Amniotic epithelial cell (primary cell): ENCODE measurements around the gene FSTL5.
"Not testable (repeated sequence)": the region's sequence is repeated elsewhere in the genome, so short reads cannot be mapped to it uniquely, and the experiment has no call there.

Source experiments
- DNase-seq: peaks from one replicate; pipeline ENCODE4 v3.0.0-alpha.2; 2010; ENCODE audit warnings: low read depth

FSTL5 gene

DNA sequence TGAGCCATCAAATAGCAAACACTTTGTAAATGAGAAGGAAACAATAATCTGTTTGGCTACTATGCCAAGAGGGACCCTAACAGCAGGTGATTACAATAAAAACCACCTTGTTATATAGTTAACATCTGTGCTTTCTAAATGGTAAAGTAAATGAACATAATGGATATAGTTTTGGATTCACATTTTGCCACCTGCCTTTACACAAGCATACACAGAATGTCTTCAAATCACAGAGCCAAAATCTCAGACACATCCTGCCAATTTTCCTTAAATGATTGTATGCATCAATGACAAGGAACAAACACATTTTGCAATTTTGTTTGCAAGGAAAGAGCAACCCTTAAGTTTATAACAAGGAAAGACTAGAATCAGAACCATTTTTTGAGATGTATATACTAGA is 334.2 kb downstream of the FSTL5 start:
- no peak for DNase-seq

DNA sequence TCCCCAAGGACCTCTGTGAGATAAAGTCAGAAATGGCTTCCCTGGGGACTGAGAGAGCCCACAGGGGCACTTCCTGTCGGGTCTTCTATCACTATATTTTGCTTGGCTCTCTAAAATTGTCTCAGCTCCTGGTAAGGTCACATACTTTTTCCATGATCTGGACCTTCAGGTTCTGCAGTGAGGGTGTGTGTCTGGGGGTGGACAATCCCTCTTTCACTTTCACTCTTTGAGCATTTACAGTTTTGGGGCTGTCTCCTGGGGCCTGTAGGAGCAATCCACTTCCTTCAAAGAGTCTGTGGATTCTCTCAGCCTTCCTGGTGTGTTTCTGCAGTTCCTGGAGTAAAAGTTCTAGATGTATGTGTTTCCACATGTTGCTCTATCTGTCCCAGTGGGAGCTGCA is 335.7 kb downstream of the FSTL5 start:
- DNase-seq, result no peak

- no peak for DNase-seq
Measured at GRCh38 chr4:161827013-161827412, 336.8 kb downstream of the FSTL5 start.

GRCh38 chr4:161823450-161823849 is 340.4 kb downstream of the FSTL5 start:
- no peak for DNase-seq

DNA sequence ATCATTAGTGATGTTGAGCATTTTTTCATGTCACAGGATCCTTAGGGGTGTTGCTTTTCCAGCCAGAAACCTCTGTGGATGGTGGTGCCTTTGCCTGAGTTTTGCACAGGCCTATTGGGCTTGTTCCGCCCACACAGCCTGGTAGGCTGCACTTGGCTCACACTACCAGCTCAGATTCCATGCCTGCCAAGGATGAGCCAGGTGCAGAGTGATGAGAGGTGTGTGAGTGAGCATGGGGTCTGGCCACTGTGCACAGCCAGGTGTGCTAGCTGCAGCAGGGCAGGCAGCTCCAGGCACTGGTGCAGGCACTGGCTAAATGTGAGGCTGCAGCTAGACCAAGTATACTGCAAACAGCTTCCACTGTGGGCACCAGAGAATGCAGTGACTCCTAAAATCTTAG is 341.6 kb downstream of the FSTL5 start:
- no peak for DNase-seq

DNA sequence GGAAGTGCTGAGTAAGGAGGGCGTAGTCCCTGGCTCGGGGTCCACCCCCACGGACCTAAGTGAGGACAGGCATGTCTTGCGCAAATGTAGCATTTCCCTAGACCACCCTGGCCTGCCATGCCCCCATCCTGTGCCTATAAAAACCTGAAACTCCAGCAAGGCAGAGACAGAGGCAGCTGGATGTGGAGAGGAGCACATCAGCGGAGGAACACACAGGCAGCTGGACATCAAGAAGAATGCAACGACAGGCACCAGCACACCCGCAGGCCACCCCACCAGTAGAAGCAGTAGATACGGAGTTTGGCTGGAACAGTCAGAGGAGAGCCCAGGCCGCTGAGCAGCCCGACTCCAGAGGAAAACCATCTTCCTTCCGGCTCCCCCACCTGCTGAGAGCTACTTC is 345.9 kb downstream of the FSTL5 start:
- DNase-seq, result no peak

DNA sequence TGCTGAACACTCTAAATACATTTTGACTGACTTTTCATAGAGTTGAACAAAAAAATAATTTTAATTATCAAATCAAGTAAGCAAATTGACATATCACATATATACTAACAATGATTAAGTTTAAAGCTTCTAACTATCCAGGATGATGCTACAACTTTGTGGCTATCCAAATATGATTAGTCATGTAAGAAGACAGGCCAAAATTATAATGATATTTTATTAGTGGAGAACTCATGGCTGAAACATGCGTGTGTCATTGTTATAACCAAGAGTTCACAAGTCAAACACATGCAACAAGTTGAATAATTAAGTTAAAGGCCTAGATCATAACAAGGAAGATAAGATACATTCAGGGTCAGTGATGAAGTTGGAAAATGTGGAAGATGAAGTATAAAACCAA is 346.8 kb downstream of the FSTL5 start:
- no peak for DNase-seq

DNA sequence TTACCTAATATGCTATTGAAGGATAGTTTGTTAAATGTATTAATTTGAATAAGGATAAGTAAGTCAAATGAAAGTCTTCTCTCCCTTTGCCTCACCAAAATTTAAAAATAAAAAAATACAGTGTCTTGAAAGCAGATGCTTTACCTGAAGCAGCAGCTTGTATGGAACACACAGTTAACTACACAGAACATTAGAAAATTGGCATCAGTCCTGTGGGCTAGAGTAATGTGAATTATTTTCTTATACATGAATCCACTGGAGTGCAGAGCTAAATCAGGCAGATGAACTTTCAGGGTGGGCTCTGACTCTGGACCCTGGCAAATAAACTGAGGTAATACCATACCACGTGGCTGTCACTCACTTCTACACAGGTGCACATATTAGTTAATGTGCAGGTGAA is 348.0 kb downstream of the FSTL5 start:
- DNase-seq, result no peak

DNA sequence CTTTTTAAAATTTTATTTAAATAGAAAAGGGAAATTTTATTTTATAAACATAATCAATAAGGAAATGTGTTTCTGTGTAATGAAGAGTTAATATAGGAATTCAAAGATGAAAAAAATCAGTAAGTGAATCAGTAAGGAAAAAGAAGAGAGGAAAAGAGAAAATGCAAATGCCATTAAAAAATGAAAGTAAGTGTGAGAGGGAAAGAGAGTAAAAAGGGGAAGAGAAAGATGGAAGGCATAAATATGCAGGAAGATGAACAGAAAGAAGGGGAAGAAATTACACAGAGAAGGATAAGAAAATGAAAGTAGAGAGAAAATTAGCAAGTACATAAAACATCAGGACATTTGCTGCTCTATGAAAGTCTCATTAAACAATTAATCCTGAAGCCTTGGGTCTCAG is 349.9 kb downstream of the FSTL5 start:
- DNase-seq, result no peak

- no peak for DNase-seq
Measured at GRCh38 chr4:161813389-161813788, 350.4 kb downstream of the FSTL5 start.

- DNase-seq, result no peak
Measured at GRCh38 chr4:161803171-161803570, 360.6 kb downstream of the FSTL5 start.

DNA sequence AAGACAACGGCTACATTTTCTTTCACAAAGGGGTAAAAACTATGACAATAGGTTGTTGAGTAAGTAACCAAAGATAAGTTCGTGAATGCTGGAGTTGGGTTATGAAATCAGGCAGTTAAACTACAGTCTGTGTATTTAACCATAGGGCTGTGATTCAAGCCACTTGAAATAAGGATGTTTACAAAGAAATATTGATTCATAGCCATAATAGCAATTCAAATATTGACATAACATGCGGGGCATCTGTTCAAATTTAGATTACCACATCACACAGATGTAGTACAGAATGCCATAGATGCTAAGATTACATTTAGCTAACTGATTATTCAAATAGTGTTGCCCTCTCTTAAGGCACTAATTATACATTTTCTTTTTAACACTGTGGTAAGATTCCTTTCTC is 364.1 kb downstream of the FSTL5 start:
- DNase-seq, result peak; percentile 41

DNA sequence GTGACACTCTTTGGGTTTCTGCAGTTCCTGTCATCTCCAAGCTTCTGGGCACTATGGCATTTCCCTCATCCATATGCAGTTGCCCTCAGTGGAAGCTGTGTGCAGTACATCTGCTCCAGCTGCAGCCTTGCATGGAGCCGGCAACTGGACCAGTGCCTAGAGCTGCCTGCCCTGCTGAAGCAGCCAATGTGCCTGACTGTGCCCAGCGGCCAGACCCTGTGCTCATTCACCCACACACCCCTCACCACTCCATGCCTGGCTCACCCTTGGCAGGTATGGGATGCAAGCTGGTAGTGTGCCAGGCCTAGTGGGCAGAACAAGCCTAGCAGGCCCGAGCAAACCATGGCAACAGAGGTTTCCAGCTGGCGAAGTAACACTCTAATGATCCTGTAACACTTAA is 370.8 kb downstream of the FSTL5 start:
- DNase-seq, result no peak

DNA sequence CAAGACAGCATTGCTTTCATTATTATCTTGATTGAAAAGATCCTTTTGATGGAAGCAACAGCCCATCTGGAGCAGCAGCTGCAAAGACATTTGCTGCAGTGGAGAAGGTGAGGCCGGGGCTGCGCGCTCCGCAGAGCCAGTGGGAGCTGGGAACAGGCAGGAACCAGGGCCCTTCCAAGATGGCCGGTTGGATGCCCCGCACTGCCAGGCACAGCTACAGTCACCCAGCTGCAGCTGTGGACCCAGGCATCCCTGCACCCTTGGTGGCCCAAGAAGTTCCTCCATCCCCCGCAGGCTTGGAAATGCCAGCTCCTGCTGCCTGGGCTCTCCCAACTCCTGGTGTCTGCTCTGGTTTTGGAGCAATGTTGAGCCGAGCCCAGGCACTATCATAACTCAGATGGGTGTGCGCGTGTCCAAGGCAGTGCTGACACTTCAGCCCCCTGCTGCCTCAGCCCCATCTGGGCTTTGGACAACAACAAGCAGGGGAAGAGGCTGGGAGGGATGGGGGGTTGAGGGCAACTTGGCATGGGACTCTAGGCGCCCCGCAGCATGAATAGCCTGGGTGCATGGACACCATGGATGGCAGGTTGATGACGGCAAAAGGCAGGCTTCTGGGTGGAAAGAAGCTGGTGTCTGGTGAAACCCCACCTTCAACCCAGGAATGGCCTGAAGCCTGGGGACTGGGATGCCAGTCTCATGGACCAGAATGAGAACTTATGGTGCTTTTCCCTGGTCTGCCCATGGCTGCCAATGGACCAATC is 371.8 kb downstream of the FSTL5 start:
- DNase-seq, result no peak

DNA sequence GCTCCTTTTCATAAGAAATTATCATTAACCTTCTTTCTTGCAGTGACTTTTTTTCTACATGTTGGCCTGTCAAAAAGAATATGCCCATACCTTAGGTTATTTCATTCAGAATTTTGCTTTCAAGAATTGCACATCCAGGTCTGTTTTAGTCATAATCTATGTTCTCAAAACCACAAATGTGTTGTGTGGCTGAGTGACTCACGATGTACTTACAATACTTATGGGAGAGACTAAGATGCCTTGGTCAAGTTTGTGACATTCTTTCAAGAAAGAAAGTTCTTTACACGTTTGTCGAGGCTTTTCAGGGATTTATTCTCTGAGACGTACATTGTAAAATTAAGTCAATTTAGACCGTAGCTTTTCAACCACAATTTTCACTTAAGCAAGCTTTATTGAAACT is 396.7 kb downstream of the FSTL5 start:
- peak; percentile 93 for DNase-seq

DNA sequence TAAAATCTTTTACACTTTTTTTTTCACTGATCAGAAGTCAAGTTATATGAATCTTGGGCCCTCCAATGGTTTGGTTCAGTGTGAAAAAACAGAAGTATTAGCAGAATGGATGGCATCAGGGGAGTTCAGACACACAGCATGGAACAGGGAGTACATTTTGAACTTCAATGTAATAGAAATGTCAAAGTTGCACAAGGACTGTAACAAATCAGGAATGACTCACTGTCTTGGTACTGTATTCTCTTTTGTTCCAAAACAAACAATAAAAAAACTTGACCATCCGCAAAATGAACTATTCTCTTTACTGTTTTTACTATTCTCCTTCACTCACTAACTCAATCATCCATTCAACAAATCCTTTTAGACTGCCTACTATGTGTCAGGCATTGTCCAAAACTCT is 401.0 kb downstream of the FSTL5 start:
- peak; percentile 82 for DNase-seq

GRCh38 chr4:161760008-161760407 is 403.8 kb downstream of the FSTL5 start:
- no peak for DNase-seq

GRCh38 chr4:161758412-161758811 is 405.4 kb downstream of the FSTL5 start:
- DNase-seq, result not testable (repeated sequence)

GRCh38 chr4:161728929-161729328 is 434.9 kb downstream of the FSTL5 start:
- DNase-seq, result no peak

DNA sequence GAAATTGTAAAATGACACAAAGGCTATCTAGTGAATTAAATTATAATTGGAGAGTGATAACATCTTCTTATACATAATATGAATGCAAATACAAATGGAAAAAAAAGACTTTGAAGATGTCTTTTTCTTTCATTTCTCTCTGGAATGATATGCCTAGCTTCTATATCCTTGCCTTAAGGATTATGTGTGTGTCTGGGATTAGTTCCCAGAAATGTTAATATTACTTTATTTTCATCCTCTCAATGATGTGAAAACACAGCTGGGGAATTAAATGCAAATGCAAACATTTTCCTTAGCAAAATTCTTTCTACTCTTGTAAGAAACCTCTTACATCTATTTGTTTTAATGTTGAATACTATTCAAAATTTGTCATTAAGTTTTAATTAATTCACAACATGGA is 441.9 kb downstream of the FSTL5 start:
- no peak for DNase-seq

GRCh38 chr4:161717084-161717483 is 446.7 kb downstream of the FSTL5 start:
- DNase-seq, result no peak

DNA sequence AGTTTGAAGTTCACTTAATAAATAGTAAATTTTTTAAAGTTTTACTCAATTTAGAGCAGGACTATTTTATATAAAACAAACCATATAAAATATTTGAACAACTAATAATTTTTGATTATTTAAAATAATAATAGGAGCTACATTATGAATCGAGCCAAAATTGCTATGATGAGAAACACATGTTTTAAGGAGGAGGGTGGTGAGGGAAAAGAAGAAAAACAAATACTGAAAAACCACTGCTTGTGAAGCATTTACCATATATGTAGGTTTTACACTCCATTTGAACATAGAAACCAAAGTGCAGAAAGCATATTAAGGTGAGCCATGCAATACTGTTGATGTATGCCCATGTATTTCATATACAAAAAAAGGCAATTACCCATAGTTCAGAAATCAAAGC is 448.9 kb downstream of the FSTL5 start:
- no peak for DNase-seq

GRCh38 chr4:161714022-161714751 is 449.6 kb downstream of the FSTL5 start:
- peak; percentile 83 for DNase-seq

- DNase-seq, result no peak
Measured at GRCh38 chr4:161704653-161705052, 459.1 kb downstream of the FSTL5 start.
